Neural progenitor cell (in vitro differentiated cells): ENCODE data around the gene NMU. TPM values are rescaled to one million over a fixed set of nuclear protein-coding genes. Genes with fewer than 3 reads are reported as not detected.
A peak's percentile ranks its signal among the peaks of the same experiment; 100 is the strongest.
"Not testable (repeated sequence)": the region's sequence is repeated elsewhere in the genome, so short reads cannot be mapped to it uniquely, and the experiment has no call there.

Experiments
- DNase-seq: peaks from one replicate; pipeline ENCODE4 v3.0.0-alpha.2; 2016; ENCODE audit warnings: low spot score
- H2AFZ ChIP-seq: fragments of 200-600 bp; sonication (generic); replicated peaks from 2 replicates; pipeline ENCODE4 v1.6.1; 2016; ENCODE audit warnings: antibody characterized with exemption
- H3F3A ChIP-seq: fragments of 200-600 bp; sonication (generic); 2 replicates; pipeline ENCODE4 v1.6.1; 2016; ENCODE audit warnings: antibody characterized with exemption, low read depth
- H3K27ac ChIP-seq: fragments of 200-600 bp; sonication (generic); 2 replicates; pipeline ENCODE4 v1.5.1; 2016; ENCODE audit warnings: mild to moderate bottlenecking
- H3K27me3 ChIP-seq: fragments of 200-600 bp; sonication (generic); 2 replicates; pipeline ENCODE4 v1.6.1; 2016; ENCODE audit warnings: mild to moderate bottlenecking, moderate library complexity
- H3K36me3 ChIP-seq: fragments of 200-600 bp; sonication (generic); 2 replicates; pipeline ENCODE4 v1.5.1; 2016
- H3K4me1 ChIP-seq: fragments of 200-600 bp; sonication (generic); 2 replicates; pipeline ENCODE4 v1.6.1; 2016; ENCODE audit warnings: mixed run types
- H3K4me2 ChIP-seq: fragments of 200-600 bp; sonication (generic); 2 replicates; pipeline ENCODE4 v1.6.1; 2016
- H3K4me3 ChIP-seq: fragments of 200-600 bp; sonication (generic); 2 replicates; pipeline ENCODE4 v1.5.1; 2016
- H3K79me2 ChIP-seq: fragments of 200-600 bp; sonication (generic); 2 replicates; pipeline ENCODE4 v1.6.1; 2016; ENCODE audit warnings: low read depth
- H3K9ac ChIP-seq: fragments of 200-600 bp; sonication (generic); 2 replicates; pipeline ENCODE4 v1.6.1; 2016
- H3K9me3 ChIP-seq: fragments of 200-600 bp; sonication (generic); 2 replicates; pipeline ENCODE4 v1.5.1; 2016; ENCODE audit warnings: low read depth
- H4K20me1 ChIP-seq: fragments of 200-600 bp; sonication (generic); 2 replicates; pipeline ENCODE4 v1.6.1; 2016; ENCODE audit warnings: low read depth
- H3K27ac Mint-ChIP-seq: 3 replicates; pipeline ENCODE4 v1.8.0; 2021; ENCODE audit warnings: mixed read lengths
- H3K27me3 Mint-ChIP-seq: 2 replicates; pipeline ENCODE4 v1.8.0; 2022; ENCODE audit warnings: low read depth, mild to moderate bottlenecking, inconsistent platforms, moderate library complexity, mixed read lengths; ENCODE audit not compliant: insufficient read depth
- H3K36me3 Mint-ChIP-seq: 3 replicates; pipeline ENCODE4 v1.8.0; 2021; ENCODE audit warnings: mixed read lengths
- H3K4me1 Mint-ChIP-seq: 3 replicates; pipeline ENCODE4 v1.8.0; 2021; ENCODE audit warnings: mixed read lengths
- H3K4me3 Mint-ChIP-seq: 3 replicates; pipeline ENCODE4 v1.8.0; 2021; ENCODE audit warnings: mild to moderate bottlenecking, moderate library complexity, mixed read lengths
- H3K9me3 Mint-ChIP-seq: 3 replicates; pipeline ENCODE4 v1.8.0; 2020; ENCODE audit warnings: mixed read lengths
- CTCF ChIP-seq: fragments of 200-600 bp; sonication (generic); IDR thresholded peaks from 2 replicates; pipeline ENCODE4 v1.5.1; 2017; ENCODE audit warnings: antibody characterized with exemption, mild to moderate bottlenecking
- EZH2 ChIP-seq: fragments of 200-600 bp; sonication (generic); IDR thresholded peaks from 2 replicates; pipeline ENCODE4 v1.6.1; 2017; ENCODE audit warnings: antibody characterized with exemption, mild to moderate bottlenecking, moderate library complexity
- EZH2phosphoT487 ChIP-seq: fragments of 200-600 bp; sonication (generic); IDR thresholded peaks from 2 replicates; pipeline ENCODE4 v1.6.1; 2017; ENCODE audit warnings: antibody characterized with exemption
- total RNA-seq: library from RNA; depleted of rRNA; stranded (reverse); fragments of >200 nt; gene quantifications from 2 replicates; pipeline ENCODE4 v1.2.3, GENCODE V29; 2015; ENCODE audit warnings: low replicate concordance

Gene NMU
- total RNA-seq, 1 donor from 2014 or later, result 1.8 TPM

- Mint-ChIP-seq H3K36me3 (peaks cover 7% of the 10 kb centered on the region), H3K4me1 (peaks cover 42% of the 10 kb centered on the region), H3K27me3 (no peaks in the 10 kb centered on the region), H3K27ac (no peak overlapping the region), H3K4me3 (peak overlapping the region; percentile 88), H3K9me3 (peaks cover 16% of the 10 kb centered on the region)
- Histone ChIP-seq H3K27ac (no peak overlapping the region), H3K9ac (no peak overlapping the region), H3K9me3 (no peaks in the 10 kb centered on the region), H4K20me1 (no peaks in the 10 kb centered on the region), H3K79me2 (no peaks in the 10 kb centered on the region), H2AFZ (no peak overlapping the region), H3K4me3 (no peak overlapping the region), H3F3A (peaks cover 34% of the 10 kb centered on the region), H3K4me1 (peaks cover 39% of the 10 kb centered on the region), H3K36me3 (no peaks in the 10 kb centered on the region), H3K4me2 (peak overlapping the region; percentile 36), H3K27me3 (peaks cover 44% of the 10 kb centered on the region)
- DNase-seq, result peak; percentile 26
- no peak for TF ChIP-seq EZH2phosphoT487
- TF ChIP-seq CTCF, result no peak
- no peak for TF ChIP-seq EZH2
These were observed 2.2 kb downstream of the NMU start for GRCh38 chr4:55633903-55634302.

GRCh38 chr4:55625835-55626234 is 10.3 kb downstream of the NMU start:
- no peak overlapping the region for H3K4me3 Mint-ChIP-seq
- no peaks in the 10 kb centered on the region for H3K4me1 ChIP-seq
- no peaks in the 10 kb centered on the region for H3K9me3 ChIP-seq
- TF ChIP-seq EZH2phosphoT487, result no peak
- TF ChIP-seq EZH2, result no peak
- no peak overlapping the region for H3K27ac Mint-ChIP-seq
- no peak for DNase-seq
- H2AFZ ChIP-seq, result no peak overlapping the region
- H3K4me3 ChIP-seq, result no peak overlapping the region
- H3K79me2 ChIP-seq, result no peaks in the 10 kb centered on the region
- no peak overlapping the region for H3K9ac ChIP-seq
- H3K27me3 ChIP-seq, result no peaks in the 10 kb centered on the region
- no peak overlapping the region for H3K27ac ChIP-seq
- peaks cover 7% of the 10 kb centered on the region for H3K9me3 Mint-ChIP-seq
- H3K4me2 ChIP-seq, result no peak overlapping the region
- no peaks in the 10 kb centered on the region for H3K27me3 Mint-ChIP-seq
- no peaks in the 10 kb centered on the region for H3K36me3 ChIP-seq
- H3F3A ChIP-seq, result no peaks in the 10 kb centered on the region
- H3K36me3 Mint-ChIP-seq, result peaks cover 14% of the 10 kb centered on the region
- no peaks in the 10 kb centered on the region for H4K20me1 ChIP-seq
- H3K4me1 Mint-ChIP-seq, result no peaks in the 10 kb centered on the region

- not testable (repeated sequence) for H3K4me1 ChIP-seq, H3K4me2 ChIP-seq, H3K36me3 ChIP-seq, H3K27me3 ChIP-seq, H3K4me1 Mint-ChIP-seq, H3K9me3 Mint-ChIP-seq, H3K9me3 ChIP-seq, H3K79me2 ChIP-seq, H3F3A ChIP-seq, DNase-seq, H3K27ac Mint-ChIP-seq, H3K4me3 Mint-ChIP-seq, H2AFZ ChIP-seq, H3K27ac ChIP-seq, H3K4me3 ChIP-seq, H4K20me1 ChIP-seq, H3K27me3 Mint-ChIP-seq, H3K9ac ChIP-seq
- peaks cover 14% of the 10 kb centered on the region for H3K36me3 Mint-ChIP-seq
These were observed 12.0 kb downstream of the NMU start for GRCh38 chr4:55624063-55624462.

GRCh38 chr4:55618546-55619143 is 17.5 kb downstream of the NMU start:
- no peak overlapping the region for H3K27ac Mint-ChIP-seq
- Histone ChIP-seq H3K27ac (no peak overlapping the region), H3K4me2 (no peak overlapping the region), H3K4me3 (no peak overlapping the region), H3K9ac (no peak overlapping the region), H3K79me2 (no peaks in the 10 kb centered on the region), H3K36me3 (no peaks in the 10 kb centered on the region), H3K27me3 (no peaks in the 10 kb centered on the region), H3K9me3 (no peaks in the 10 kb centered on the region), H4K20me1 (no peaks in the 10 kb centered on the region), H3K4me1 (peaks cover 3% of the 10 kb centered on the region), H2AFZ (no peak overlapping the region), H3F3A (no peaks in the 10 kb centered on the region)
- peaks cover 2% of the 10 kb centered on the region for H3K9me3 Mint-ChIP-seq
- H3K36me3 Mint-ChIP-seq, result peaks cover 2% of the 10 kb centered on the region
- no peak for DNase-seq
- no peak for TF ChIP-seq EZH2
- no peak for TF ChIP-seq CTCF
- peaks cover 2% of the 10 kb centered on the region for H3K4me1 Mint-ChIP-seq
- H3K4me3 Mint-ChIP-seq, result no peak overlapping the region
- H3K27me3 Mint-ChIP-seq, result no peaks in the 10 kb centered on the region
